Heart left ventricle (tissue), 16 donors: ENCODE results near the gene UGT1A10. TPM values are rescaled to one million over a fixed set of nuclear protein-coding genes. Genes with fewer than 3 reads are reported as not detected.

Experiments used
- ATAC-seq, 4 donors: fragments of 200-7000 bp; cut with Tn5 transposase; one replicate each; pipeline ENCODE4 v1.9.1; 2020 to 2022; ENCODE audit warnings: moderate library complexity in 4 of 4, mild to moderate bottlenecking in 3 of 4, moderate number of reproducible peaks in 1 of 4
- DNase-seq, 5 donors: peaks; one replicate each; pipeline ENCODE4 v3.0.0-alpha.2; 2020
- H3K27ac ChIP-seq, 12 donors: fragments of 200-600 bp; sonication (generic) in 4 of 12; one replicate each; pipeline versions ENCODE4 v1.5.0 to v1.8.0; 2016 to 2022; ENCODE audit warnings: mild to moderate bottlenecking in 2 of 12
- H3K27me3 ChIP-seq, 9 donors: fragments of 200-600 bp; sonication (generic) in 2 of 9; one replicate each; pipeline versions ENCODE4 v1.5.1 to v1.8.0; 2016 to 2022; ENCODE audit warnings: mild to moderate bottlenecking in 3 of 9
- H3K36me3 ChIP-seq, 9 donors: fragments of 200-600 bp; sonication (generic) in 2 of 9; one replicate each; pipeline versions ENCODE4 v1.5.0 to v1.8.0; 2018 to 2022; ENCODE audit warnings: mild to moderate bottlenecking in 2 of 9
- H3K4me1 ChIP-seq, 12 donors: fragments of 200-600 bp; sonication (generic) in 4 of 12; one replicate each; pipeline versions ENCODE4 v1.5.0 to v1.8.0; 2016 to 2022; ENCODE audit warnings: mild to moderate bottlenecking in 3 of 12
- H3K4me3 ChIP-seq, 12 donors: fragments of 200-600 bp; sonication (generic) in 4 of 12; one replicate each; pipeline versions ENCODE4 v1.5.0 to v1.8.0; 2017 to 2022; ENCODE audit warnings: mild to moderate bottlenecking in 9 of 12, moderate library complexity in 4 of 12
- H3K9me3 ChIP-seq, 12 donors: fragments of 200-600 bp; sonication (generic) in 4 of 12; one replicate each; pipeline versions ENCODE4 v1.5.0 to v1.8.0; 2016 to 2022; ENCODE audit warnings: mild to moderate bottlenecking in 1 of 12
- POLR2A ChIP-seq, 2 donors: fragments of 450-650 bp; IDR thresholded peaks; one replicate each; pipeline ENCODE4 v1.6.1; 2017; ENCODE audit warnings: antibody characterized with exemption in 2 of 2, mild to moderate bottlenecking in 2 of 2, moderate library complexity in 2 of 2
- WGBS, 4 donors: extraction: QIAGEN DNeasy Blood & Tissue Kit in 2 of 4; methylation state at CpG; one replicate each; pipeline versions ENCODE4 v1.1.5 to v1.1.7; 2013 to 2018; 5-methylcytosine and 5-hydroxymethylcytosine counted together
- intact Hi-C, 10 donors: fragments of 100-400 bp; cut with DNase I; formaldehyde crosslinking; loops; one replicate each; pipeline versions ENCODE4 v1.11.1 to v1.14.2; 2022
- polyA plus RNA-seq, 2 donors: library from polyadenylated mRNA; stranded (reverse); fragments of 200-250 nt; gene quantifications; one replicate each; pipeline ENCODE4 v1.2.3, GENCODE V29; 2013
- total RNA-seq, 9 donors: library from RNA; depleted of rRNA in 2 of 9; stranded (reverse); fragments of >200 nt in 2 of 9; fragmentation: NEBNext Ultra II Directional in 3 of 9; extraction: Animal tissue kit (Norgen Biotek cat#: 25700) in 3 of 9; gene quantifications; one replicate each; pipeline versions ENCODE4 v1.1.0 to v1.2.4, GENCODE V29; 2016 to 2023
- TF ChIP-seq, protein P1 (sequence below), 12 donors: fragments of 200-600 bp; sonication (generic) in 4 of 12; IDR thresholded peaks; one replicate each; pipeline versions ENCODE4 v1.5.0 to v1.8.0; 2018 to 2022; ENCODE audit warnings: antibody characterized with exemption in 12 of 12, mild to moderate bottlenecking in 5 of 12
- donor health status: ischemic (EF 13 %, LVEDD 7.1; RV severe dilation, severe dysfunction).
- donor health status: healthy with polysubstance abuse.
- donor health status: DM: no; HTN: yes; CAD: no.
- donor health status: DM: no; HTN: no; CAD: no.
- donor health status: ischemic (EF 25% LVEDD 6.9; RV normal size, moderate dysfunction).
- donor health status: ischemic (EF 25% LVEDD 5.7; RV mildly dilated, moderate dysfunction).
- donor health status: healthy.
- donor health status: DM: yes; HTN: yes; CAD: no.
- donor health status: ischemic (EF 35%, LVEDD 5.7; RV mildly dilated, moderate dysfunction).
- donor health status: nonischemic (EF 11% LVEDD 7.7; RV severe dilation, severe dysfunction).
- donor health status: DM: yes; HTN: yes; CAD: no.
- donor health status: PGD.
- donor health status: ischemic (EF 29% LVEDD 5.4; RV normal size, mild dysfunction).
- donor health status: nonischemic (EF 23%, LVEDD 6.1; RV moderate dilation, normal function).

Gene UGT1A10
- total and polyA plus RNA-seq, 11 donors: not detected

DNA sequence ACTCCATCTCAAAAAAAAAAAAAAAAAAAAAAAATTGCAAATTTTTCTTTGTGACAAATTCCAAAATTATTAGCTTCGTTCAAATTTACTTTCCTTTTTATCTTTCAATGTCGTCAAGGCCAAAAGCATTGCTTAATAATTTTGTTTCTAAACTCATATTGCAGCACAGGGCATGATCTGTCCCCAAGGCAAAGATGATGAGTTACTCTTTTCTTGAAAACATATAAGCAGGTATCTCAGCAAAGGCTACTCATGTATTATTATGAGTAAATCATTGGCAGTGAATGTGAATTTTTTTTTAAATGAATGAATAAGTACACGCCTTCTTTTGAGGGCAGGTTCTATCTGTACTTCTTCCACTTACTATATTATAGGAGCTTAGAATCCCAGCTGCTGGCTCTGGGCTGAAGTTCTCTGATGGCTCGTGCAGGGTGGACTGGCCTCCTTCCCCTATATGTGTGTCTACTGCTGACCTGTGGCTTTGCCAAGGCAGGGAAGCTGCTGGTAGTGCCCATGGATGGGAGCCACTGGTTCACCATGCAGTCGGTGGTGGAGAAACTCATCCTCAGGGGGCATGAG lies 45.4 kb downstream of the UGT1A10 start, which contains the start of gene UGT1A7:
Gene UGT1A7, plus strand, starts transcription at position 381 of the 579 bp plus-strand sequence. Its CDS starts 37 bp downstream, at position 418.
- TF ChIP-seq, protein P1, sequence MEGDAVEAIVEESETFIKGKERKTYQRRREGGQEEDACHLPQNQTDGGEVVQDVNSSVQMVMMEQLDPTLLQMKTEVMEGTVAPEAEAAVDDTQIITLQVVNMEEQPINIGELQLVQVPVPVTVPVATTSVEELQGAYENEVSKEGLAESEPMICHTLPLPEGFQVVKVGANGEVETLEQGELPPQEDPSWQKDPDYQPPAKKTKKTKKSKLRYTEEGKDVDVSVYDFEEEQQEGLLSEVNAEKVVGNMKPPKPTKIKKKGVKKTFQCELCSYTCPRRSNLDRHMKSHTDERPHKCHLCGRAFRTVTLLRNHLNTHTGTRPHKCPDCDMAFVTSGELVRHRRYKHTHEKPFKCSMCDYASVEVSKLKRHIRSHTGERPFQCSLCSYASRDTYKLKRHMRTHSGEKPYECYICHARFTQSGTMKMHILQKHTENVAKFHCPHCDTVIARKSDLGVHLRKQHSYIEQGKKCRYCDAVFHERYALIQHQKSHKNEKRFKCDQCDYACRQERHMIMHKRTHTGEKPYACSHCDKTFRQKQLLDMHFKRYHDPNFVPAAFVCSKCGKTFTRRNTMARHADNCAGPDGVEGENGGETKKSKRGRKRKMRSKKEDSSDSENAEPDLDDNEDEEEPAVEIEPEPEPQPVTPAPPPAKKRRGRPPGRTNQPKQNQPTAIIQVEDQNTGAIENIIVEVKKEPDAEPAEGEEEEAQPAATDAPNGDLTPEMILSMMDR (IDR thresholded peaks at IDR 0.05): no peak
- no peak for TF ChIP-seq POLR2A (IDR thresholded peaks at IDR 0.05)
- Histone ChIP-seq H3K4me3 (no peak within 1 kb of the TSS), H3K4me1 (no peaks in the 10 kb centered on the region), H3K36me3 (no peaks in the 10 kb centered on the region), H3K9me3 (no peaks in the 10 kb centered on the region), H3K27ac (no peak within 1 kb of the TSS), H3K27me3 (peaks cover 0 to 17% (median 0%) of the 10 kb centered on the region in 9 donors)
- DNase-seq (no peak), ATAC-seq (no peak)
- intact Hi-C loops: no loop called here
- 72 to 81% (median 74%) methylated on average over 5 of the region's 5 CpGs for WGBS, 4 donors

DNA sequence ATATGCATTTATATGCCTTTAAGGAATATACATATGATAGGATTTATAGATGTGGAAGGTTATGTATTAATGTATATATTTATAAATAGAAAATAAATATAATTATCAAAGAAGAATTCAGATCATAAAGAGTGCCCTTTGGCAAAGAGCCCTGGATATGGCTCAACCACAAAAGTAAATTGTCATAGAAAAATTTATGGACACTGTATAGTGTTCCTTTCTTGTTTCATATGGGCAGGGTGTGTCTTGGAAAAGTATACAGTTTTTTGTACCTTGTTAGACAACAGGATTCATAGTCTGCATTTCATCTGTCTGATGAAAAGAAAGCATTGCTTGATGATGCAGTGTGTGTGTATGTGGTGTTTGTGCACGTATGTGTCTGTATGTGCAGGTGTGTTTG lies 48.4 kb downstream of the UGT1A10 start:
- intact Hi-C loops: no loop called here
- H3K4me1 ChIP-seq: no peaks in the 10 kb centered on the region
- H3K36me3 ChIP-seq: no peaks in the 10 kb centered on the region
- no peak for ATAC-seq
- H3K27me3 ChIP-seq: peaks cover 0 to 11% (median 0%) of the 10 kb centered on the region in 9 donors
- WGBS, 4 donors: 66 to 73% (median 67%) methylated on average over 1 of the region's 1 CpG
- DNase-seq: no peak
- TF ChIP-seq, protein P1 (IDR thresholded peaks at IDR 0.05): no peak
- TF ChIP-seq POLR2A (IDR thresholded peaks at IDR 0.05): no peak
- no peak overlapping the region for H3K4me3 ChIP-seq
- no peaks in the 10 kb centered on the region for H3K9me3 ChIP-seq
- no peak overlapping the region for H3K27ac ChIP-seq

DNA sequence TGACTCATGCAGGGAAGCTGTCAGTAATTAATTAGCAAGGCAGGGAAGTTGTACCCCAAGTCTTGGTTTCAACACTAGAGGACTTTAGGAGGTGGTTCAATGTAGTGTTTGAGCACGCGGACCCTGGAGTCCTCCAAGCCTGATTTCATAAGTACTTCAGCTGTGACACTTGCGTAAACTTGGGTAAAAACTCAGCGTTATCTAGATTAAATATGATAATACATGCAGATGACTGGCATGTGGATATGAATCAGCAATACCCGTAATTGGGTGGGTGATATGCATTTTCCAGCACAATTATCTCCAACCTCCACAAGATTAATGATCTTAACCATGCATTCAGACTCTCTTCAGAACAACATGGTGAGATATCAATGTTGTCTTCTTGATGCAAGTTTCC lies 50.7 kb downstream of the UGT1A10 start:
- H3K9me3 ChIP-seq: no peaks in the 10 kb centered on the region
- ATAC-seq (no peak), DNase-seq (no peak)
- intact Hi-C loops: no loop called here
- no peak for TF ChIP-seq POLR2A (IDR thresholded peaks at IDR 0.05)
- TF ChIP-seq, protein P1 (IDR thresholded peaks at IDR 0.05): no peak
- WGBS, 4 donors: 76 to 89% (median 77%) methylated on average over 5 of the region's 5 CpGs
- H3K4me3 ChIP-seq: no peak overlapping the region
- no peak overlapping the region for H3K27ac ChIP-seq
- peaks cover 0 to 11% (median 0%) of the 10 kb centered on the region in 9 donors for H3K27me3 ChIP-seq
- no peaks in the 10 kb centered on the region for H3K36me3 ChIP-seq
- no peaks in the 10 kb centered on the region for H3K4me1 ChIP-seq

DNA sequence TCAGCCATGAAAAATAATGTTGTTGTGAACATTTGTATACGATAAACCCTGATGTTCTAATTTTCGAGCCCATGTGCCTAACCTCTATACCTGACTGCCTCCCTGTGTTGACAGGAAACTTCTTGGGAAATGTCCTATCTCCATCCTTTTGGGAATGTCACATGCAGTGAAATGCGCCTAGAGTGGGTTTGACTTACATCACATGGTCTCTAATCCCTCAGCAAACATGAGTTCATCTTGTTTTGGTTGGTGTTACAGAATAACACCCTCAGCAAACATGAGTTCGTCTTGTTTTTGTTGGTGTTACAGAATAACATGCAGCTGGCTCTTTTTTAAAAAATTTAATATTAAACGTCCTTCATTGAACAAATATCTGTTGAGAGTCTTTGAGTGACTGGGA lies 52.1 kb downstream of the UGT1A10 start:
- no peak for DNase-seq
- no peak overlapping the region for H3K27ac ChIP-seq
- WGBS, 4 donors: 74 to 81% (median 76%) methylated on average over 5 of the region's 5 CpGs

More for the DNA sequence above, 52.1 kb downstream of the UGT1A10 start:
- Histone ChIP-seq H3K4me3 (no peak overlapping the region), H3K27me3 (peaks cover 0 to 11% (median 0%) of the 10 kb centered on the region in 9 donors), H3K4me1 (no peaks in the 10 kb centered on the region), H3K36me3 (no peaks in the 10 kb centered on the region), H3K9me3 (no peaks in the 10 kb centered on the region)
- intact Hi-C loops: no loop called here
- no peak for ATAC-seq
- no peak for TF ChIP-seq POLR2A (IDR thresholded peaks at IDR 0.05)
- TF ChIP-seq, protein P1 (IDR thresholded peaks at IDR 0.05): no peak
